ENCODE results near the gene KLF15.

The KLF15 gene

GRCh38 chr3:126300761-126301481, 56.3 kb downstream of the KLF15 start:
- Histone ChIP-seq H3K4me1 (ENCODE audit: control insufficient read depth, insufficient read depth, low read length) (peaks cover 4% of the 10 kb centered on the region), H3K4me3 (ENCODE audit: low read length in 2 of 2) (peak overlapping the region in 1 of 2 donors; percentile 40), H3K9me3 (ENCODE audit: control insufficient read depth in 2 of 2, low read length in 2 of 2) (no peaks in the 10 kb centered on the region), H3K9ac (ENCODE audit: low read length in 2 of 2) (peak overlapping the region in 1 of 2 donors; percentile 6), H3K27me3 (ENCODE audit: control insufficient read depth in 1 of 2, insufficient read depth in 2 of 2, low read length in 2 of 2) (no peaks in the 10 kb centered on the region), H3K27ac (ENCODE audit: low read length) (peak overlapping the region; percentile 43), H3K36me3 (ENCODE audit: control insufficient read depth in 2 of 2, insufficient read depth in 2 of 2, low read length in 2 of 2) (no peaks in the 10 kb centered on the region)

GRCh38 chr3:126300001-126300760, 57.0 kb downstream of the KLF15 start:
- Histone ChIP-seq H3K9ac (ENCODE audit: low read length in 2 of 2) (no peak overlapping the region), H3K4me3 (ENCODE audit: low read length in 2 of 2) (no peak overlapping the region), H3K27me3 (ENCODE audit: control insufficient read depth in 1 of 2, insufficient read depth in 2 of 2, low read length in 2 of 2) (no peaks in the 10 kb centered on the region), H3K4me1 (ENCODE audit: control insufficient read depth, insufficient read depth, low read length) (peaks cover 4% of the 10 kb centered on the region), H3K9me3 (ENCODE audit: control insufficient read depth in 2 of 2, low read length in 2 of 2) (no peaks in the 10 kb centered on the region), H3K27ac (ENCODE audit: low read length) (peak overlapping the region; percentile 43), H3K36me3 (ENCODE audit: control insufficient read depth in 2 of 2, insufficient read depth in 2 of 2, low read length in 2 of 2) (no peaks in the 10 kb centered on the region)

GRCh38 chr3:126295407-126295939, 61.7 kb downstream of the KLF15 start:
- Histone ChIP-seq H3K27ac (ENCODE audit: low read length) (no peak overlapping the region), H3K9ac (ENCODE audit: low read length in 2 of 2) (no peak overlapping the region), H3K4me3 (ENCODE audit: low read length in 2 of 2) (no peak overlapping the region), H3K36me3 (ENCODE audit: control insufficient read depth in 2 of 2, insufficient read depth in 2 of 2, low read length in 2 of 2) (no peaks in the 10 kb centered on the region), H3K27me3 (ENCODE audit: control insufficient read depth in 1 of 2, insufficient read depth in 2 of 2, low read length in 2 of 2) (no peaks in the 10 kb centered on the region), H3K4me1 (ENCODE audit: control insufficient read depth, insufficient read depth, low read length) (no peaks in the 10 kb centered on the region), H3K9me3 (ENCODE audit: control insufficient read depth in 2 of 2, low read length in 2 of 2) (no peaks in the 10 kb centered on the region)

DNA sequence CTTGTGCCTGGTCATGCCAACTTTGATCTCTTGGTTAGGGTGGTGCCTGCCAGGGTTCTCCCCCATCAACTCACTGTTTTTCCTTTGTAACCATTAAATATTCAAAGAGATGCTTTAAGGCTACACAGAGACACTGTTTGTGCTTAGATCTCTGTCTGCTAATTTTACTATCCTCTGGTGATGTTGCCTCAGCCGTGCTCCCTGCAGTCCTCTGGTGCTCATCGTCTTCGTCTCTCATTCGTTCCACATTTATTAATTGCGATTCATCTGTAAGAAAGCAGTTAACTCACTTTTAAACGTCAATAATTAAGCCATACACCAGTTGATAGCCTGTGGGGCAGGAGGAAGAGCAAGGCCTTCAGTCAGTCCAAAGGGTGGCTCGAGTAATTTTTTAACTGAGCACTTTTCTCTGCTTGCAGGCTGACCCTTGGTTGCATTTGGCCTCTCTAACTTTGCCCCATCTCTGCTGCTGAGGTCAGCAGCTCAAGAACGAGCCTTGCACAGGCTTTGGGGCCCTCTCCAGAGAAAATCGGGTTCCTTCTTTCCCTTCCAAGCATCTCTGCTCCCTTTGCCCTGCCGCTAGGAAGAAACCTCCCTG, 62.9 kb downstream of the KLF15 start:
- H3K4me3 ChIP-seq (ENCODE audit: low read length in 2 of 2) = no peak overlapping the region
- H3K9me3 ChIP-seq (ENCODE audit: control insufficient read depth in 2 of 2, low read length in 2 of 2) = no peaks in the 10 kb centered on the region
- no peaks in the 10 kb centered on the region for H3K4me1 ChIP-seq (ENCODE audit: control insufficient read depth, insufficient read depth, low read length)
- no peaks in the 10 kb centered on the region for H3K27me3 ChIP-seq (ENCODE audit: control insufficient read depth in 1 of 2, insufficient read depth in 2 of 2, low read length in 2 of 2)
- no peak overlapping the region for H3K9ac ChIP-seq (ENCODE audit: low read length in 2 of 2)
- no peak overlapping the region for H3K27ac ChIP-seq (ENCODE audit: low read length)
- no peaks in the 10 kb centered on the region for H3K36me3 ChIP-seq (ENCODE audit: control insufficient read depth in 2 of 2, insufficient read depth in 2 of 2, low read length in 2 of 2)

DNA sequence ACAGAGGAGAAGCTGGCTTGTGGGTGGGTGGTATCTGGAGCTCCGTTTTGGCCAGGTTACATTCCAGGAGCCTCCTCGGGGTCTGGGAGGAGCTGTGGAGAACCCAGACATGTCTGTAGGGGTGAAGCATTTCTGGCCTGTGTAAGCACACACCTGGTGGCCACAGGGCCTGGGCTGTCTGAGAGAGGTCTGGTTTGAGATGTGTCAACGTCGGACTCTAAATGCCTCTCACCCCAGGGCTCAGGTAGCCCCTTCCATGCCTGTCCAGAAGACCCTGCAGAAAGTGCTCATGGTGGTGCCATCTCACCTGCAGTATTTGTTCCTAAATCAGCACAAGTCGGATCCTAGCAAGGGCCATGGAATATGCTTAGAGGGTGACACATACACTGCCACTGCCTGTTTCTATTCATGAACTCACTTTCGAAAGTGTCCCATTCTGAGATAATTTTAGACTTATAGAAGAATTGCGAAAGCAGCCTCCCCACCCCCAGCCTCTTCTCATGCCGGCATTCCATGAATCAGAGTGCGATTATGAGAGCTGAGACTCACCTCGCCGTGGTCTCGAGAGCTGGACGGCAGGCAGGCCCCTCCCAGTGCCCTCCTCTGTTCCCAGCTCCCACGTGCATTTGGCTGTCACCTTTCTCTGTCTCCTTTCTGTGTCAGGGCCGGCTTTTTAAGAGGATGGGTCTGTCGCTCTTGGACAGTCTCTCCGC, 63.7 kb downstream of the KLF15 start:
- Histone ChIP-seq H3K27me3 (ENCODE audit: control insufficient read depth in 1 of 2, insufficient read depth in 2 of 2, low read length in 2 of 2) (no peaks in the 10 kb centered on the region), H3K4me3 (ENCODE audit: low read length in 2 of 2) (no peak overlapping the region), H3K9ac (ENCODE audit: low read length in 2 of 2) (no peak overlapping the region), H3K9me3 (ENCODE audit: control insufficient read depth in 2 of 2, low read length in 2 of 2) (no peaks in the 10 kb centered on the region), H3K36me3 (ENCODE audit: control insufficient read depth in 2 of 2, insufficient read depth in 2 of 2, low read length in 2 of 2) (no peaks in the 10 kb centered on the region), H3K4me1 (ENCODE audit: control insufficient read depth, insufficient read depth, low read length) (peaks cover under 1% of the 10 kb centered on the region), H3K27ac (ENCODE audit: low read length) (no peak overlapping the region)

Data from stomach smooth muscle (tissue), 2 donors.